ENCODE data around the gene HOXD12.

The HOXD12 gene

DNA sequence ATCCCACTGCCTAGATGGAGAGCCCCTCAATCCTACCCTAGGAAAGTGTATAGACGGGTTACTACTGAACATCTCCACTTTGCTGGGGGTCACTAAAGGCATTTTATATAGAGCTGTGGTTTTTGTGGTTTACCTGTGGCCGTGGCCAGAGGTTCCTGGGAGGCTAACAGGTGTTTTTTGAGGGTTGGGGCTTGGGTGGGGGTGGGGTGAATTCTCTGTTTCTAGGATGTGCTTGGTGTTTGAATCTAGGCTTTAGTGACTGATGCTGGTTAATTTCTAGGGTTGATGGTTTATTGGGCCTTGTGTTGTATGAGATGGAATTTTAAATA, 37.6 kb downstream of the HOXD12 start:
- Histone ChIP-seq H3K27me3 (replicated peaks) (peaks cover 92% of the 10 kb centered on the region), H3K4me3 (ENCODE audit: low read depth, low read length) (no peak overlapping the region), H3K36me3 (replicated peaks) (no peaks in the 10 kb centered on the region), H3K27ac (no peak overlapping the region)
- TF ChIP-seq, protein P1, sequence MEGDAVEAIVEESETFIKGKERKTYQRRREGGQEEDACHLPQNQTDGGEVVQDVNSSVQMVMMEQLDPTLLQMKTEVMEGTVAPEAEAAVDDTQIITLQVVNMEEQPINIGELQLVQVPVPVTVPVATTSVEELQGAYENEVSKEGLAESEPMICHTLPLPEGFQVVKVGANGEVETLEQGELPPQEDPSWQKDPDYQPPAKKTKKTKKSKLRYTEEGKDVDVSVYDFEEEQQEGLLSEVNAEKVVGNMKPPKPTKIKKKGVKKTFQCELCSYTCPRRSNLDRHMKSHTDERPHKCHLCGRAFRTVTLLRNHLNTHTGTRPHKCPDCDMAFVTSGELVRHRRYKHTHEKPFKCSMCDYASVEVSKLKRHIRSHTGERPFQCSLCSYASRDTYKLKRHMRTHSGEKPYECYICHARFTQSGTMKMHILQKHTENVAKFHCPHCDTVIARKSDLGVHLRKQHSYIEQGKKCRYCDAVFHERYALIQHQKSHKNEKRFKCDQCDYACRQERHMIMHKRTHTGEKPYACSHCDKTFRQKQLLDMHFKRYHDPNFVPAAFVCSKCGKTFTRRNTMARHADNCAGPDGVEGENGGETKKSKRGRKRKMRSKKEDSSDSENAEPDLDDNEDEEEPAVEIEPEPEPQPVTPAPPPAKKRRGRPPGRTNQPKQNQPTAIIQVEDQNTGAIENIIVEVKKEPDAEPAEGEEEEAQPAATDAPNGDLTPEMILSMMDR (IDR thresholded peaks at IDR 0.05; ENCODE audit: low read depth, low read length, missing control alignments): no peak
- in situ Hi-C loops (cut with HindIII; ENCODE audit: low pct_ligation_motif_present, low sequenced_read_pairs): loop anchor here (25.0 kb wide), 1 partner anchor 500 kb away; no protein-coding TSS in a partner anchor
- no peak for DNase-seq

DNA sequence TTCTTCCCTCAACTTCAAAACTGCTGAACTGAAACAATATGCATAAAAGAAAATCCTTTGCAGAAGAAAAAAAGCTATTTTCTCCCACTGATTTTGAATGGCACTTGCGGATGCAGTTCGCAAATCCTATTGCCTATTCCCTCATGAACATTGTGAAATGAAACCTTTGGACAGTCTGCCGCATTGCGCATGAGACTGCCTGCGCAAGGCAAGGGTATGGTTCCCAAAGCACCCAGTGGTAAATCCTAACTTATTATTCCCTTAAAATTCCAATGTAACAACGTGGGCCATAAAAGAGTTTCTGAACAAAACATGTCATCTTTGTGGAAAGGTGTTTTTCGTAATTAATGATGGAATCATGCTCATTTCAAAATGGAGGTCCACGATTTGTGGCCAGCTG, 38.3 kb downstream of the HOXD12 start:
- TF ChIP-seq, protein P1 (IDR thresholded peaks at IDR 0.05; ENCODE audit: low read depth, low read length, missing control alignments): no peak
- no peak for DNase-seq
- H3K27me3 ChIP-seq (replicated peaks): peaks cover 89% of the 10 kb centered on the region
- H3K4me3 ChIP-seq (ENCODE audit: low read depth, low read length): no peak overlapping the region
- H3K27ac ChIP-seq: no peak overlapping the region
- H3K36me3 ChIP-seq (replicated peaks): no peaks in the 10 kb centered on the region
- in situ Hi-C loops (cut with HindIII; ENCODE audit: low pct_ligation_motif_present, low sequenced_read_pairs): loop anchor here (25.0 kb wide), 1 partner anchor 499 kb away; no protein-coding TSS in a partner anchor

DNA sequence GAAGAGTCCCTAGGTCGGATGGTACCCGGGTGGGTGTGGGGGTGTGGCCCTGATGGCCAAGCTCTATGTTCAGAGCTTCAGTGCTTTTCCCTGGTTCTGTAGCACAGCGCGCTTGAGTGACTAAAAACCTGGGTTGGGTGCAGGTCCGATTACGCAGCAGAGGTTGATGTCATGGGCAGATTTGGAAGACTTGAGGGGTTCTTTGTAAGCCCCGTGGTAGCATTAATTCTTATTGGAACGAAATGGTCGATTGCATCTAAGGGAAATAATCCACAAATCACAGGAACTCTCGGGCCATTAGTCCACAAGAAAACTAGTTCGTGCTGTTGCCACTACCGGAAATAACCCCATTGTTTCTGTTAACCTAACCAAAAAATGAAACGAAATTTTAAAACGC, 38.9 kb downstream of the HOXD12 start:
- Histone ChIP-seq H3K27me3 (replicated peaks) (peaks cover 83% of the 10 kb centered on the region), H3K36me3 (replicated peaks) (no peaks in the 10 kb centered on the region), H3K4me3 (ENCODE audit: low read depth, low read length) (no peak overlapping the region), H3K27ac (no peak overlapping the region)
- TF ChIP-seq, protein P1 (IDR thresholded peaks at IDR 0.05; ENCODE audit: low read depth, low read length, missing control alignments): no peak
- no peak for DNase-seq
- in situ Hi-C loops (cut with HindIII; ENCODE audit: low pct_ligation_motif_present, low sequenced_read_pairs): loop anchor here (25.0 kb wide), 1 partner anchor 499 kb away; no protein-coding TSS in a partner anchor

DNA sequence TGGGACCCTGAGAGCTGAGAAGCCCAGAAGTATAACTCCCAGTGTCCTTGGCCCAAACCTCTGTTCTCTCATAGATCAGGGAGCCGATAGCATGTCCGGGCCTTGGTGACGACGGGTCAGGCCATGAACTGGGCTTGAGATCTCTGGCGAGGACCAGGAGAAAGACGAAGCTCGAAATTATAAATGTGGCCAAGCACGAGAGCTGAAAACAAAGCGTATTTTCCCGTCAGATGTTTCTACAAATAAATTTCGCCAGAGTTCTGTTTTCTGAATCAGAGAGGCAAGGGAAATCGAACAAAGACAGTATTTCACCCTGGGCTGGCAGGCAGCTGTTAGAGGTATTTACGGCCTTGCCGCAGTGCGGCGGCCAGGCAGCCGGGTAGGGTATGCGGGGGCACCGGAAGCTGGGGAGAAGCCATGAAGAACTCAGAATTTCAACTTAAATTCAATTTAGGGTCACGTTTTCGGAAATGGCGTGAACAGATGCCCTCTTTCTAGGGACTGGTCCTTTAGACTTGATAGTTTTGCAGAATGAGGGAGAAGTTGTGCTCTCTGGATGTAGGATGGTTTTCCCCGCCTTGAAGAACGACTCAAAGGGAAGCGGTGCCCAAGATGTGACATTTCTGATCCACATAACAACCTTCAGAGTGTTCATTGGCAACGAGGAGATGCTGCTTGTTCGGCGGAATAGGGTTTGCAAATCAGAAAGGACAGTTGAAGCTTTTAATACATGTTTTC, 39.5 kb downstream of the HOXD12 start:
- H3K4me3 ChIP-seq (ENCODE audit: low read depth, low read length): no peak overlapping the region
- in situ Hi-C loops (cut with HindIII; ENCODE audit: low pct_ligation_motif_present, low sequenced_read_pairs): loop anchor here (25.0 kb wide), 1 partner anchor 498 kb away; no protein-coding TSS in a partner anchor
- H3K27ac ChIP-seq: no peak overlapping the region
- no peaks in the 10 kb centered on the region for H3K36me3 ChIP-seq (replicated peaks)
- DNase-seq: no peak
- TF ChIP-seq, protein P1 (IDR thresholded peaks at IDR 0.05; ENCODE audit: low read depth, low read length, missing control alignments): no peak
- H3K27me3 ChIP-seq (replicated peaks): peaks cover 77% of the 10 kb centered on the region

DNA sequence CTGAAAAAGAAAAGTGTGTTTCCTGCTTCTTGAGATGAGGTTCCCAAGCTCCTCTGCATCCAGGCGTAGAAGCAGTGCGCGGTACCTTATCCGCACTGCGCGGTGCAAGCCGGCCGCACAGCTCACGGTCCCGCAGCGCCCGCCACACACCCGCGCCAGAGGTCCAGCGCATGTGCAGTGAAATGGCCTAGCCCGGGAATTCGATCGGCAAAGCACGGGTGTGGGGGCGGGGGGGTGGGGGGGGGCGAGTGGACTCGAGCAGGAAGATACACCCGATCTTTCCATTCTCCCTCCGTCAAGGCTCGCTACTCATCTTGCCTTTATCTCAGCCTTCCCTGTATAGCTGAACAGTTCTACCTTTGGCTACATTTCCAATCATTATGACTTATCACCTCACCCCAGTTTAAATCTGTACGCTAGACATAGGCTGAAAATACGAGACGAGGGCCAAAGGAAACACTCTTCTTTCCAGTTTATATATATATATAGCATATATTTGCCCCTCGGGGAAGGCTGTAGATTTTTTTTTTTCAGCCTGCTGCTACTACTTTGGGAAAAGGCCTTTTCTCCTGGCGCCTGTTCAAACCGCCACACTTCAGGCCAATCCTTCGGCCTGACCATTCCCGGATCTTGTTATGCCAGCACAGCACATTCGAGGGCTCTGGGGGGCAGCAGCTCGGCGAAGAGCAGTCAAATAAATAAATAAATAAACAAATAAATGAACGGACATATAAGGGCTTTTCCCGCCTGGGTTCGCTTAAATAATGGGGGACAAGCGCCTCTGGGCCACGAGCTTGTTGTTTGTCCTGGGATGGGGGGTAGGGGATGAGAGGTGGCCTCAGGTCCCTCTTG, 40.3 kb downstream of the HOXD12 start:
- Histone ChIP-seq H3K36me3 (replicated peaks) (no peaks in the 10 kb centered on the region), H3K27ac (no peak overlapping the region), H3K27me3 (replicated peaks) (peaks cover 75% of the 10 kb centered on the region), H3K4me3 (ENCODE audit: low read depth, low read length) (peak overlapping the region; percentile 17)
- TF ChIP-seq, protein P1 (IDR thresholded peaks at IDR 0.05; ENCODE audit: low read depth, low read length, missing control alignments): no peak
- DNase-seq: no peak
- in situ Hi-C loops (cut with HindIII; ENCODE audit: low pct_ligation_motif_present, low sequenced_read_pairs): loop anchor here (25.0 kb wide), 1 partner anchor 497 kb away; no protein-coding TSS in a partner anchor
